SH-SY5Y (cell line): ENCODE data around the gene TTBK2.

Experiments
- GATA2 ChIP-seq: IDR thresholded peaks from 2 replicates; pipeline ENCODE4 v1.6.1; 2011; ENCODE audit warnings: mild to moderate bottlenecking, low read depth, low read length
- GATA3 ChIP-seq: IDR thresholded peaks from 2 replicates; pipeline ENCODE4 v1.6.1; 2011; ENCODE audit warnings: low read depth, mild to moderate bottlenecking, low read length, moderate library complexity

GRCh38 chr15:42805266-42805665 lies 115.3 kb downstream of the TTBK2 start:
- TF ChIP-seq GATA2: no peak
- TF ChIP-seq GATA3: no peak
